Measurements from ENCODE around the gene GP9.
"Not testable (repeated sequence)": the region's sequence is repeated elsewhere in the genome, so short reads cannot be mapped to it uniquely, and the experiment has no call there.

The GP9 gene

DNA sequence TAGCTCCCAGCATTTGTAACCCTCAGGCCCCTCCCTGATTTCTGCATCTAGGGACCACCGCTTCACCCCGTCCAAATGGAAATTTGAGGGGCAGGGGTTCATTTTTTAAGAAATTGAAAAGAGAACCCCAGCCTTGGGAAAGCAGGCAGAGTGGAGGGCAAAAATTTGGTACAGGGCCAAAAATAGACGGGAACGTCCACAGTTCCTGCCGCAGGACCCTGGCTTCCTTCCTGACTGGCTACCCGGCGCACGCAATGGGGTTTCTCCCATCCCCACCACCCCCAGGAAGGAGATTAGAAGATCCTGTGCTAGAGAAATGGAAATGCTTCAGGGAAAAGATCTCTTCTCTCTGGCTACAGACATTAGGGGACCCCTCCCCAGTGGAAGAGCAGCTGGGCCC is 20.9 kb downstream of the GP9 start:
- no peak for DNase-seq

DNA sequence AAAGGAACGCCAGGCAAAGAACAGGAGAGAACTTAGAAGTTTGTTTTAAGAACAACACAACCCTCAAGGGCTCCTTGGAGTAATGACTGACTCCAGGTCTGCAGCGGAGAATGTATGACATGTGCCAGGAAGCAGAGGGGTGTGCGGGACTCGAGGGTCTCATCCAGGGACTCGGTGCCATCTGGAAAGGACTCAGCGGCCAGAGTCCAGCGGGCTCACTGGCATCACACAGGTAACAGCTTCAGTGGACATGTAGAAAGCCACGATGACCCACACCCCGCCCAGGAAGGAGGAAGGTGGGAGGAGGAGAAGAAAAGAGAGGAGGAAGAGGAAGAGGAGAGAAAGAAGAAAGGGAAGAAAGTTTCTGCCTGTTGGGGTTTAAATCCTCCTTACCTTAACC is 21.4 kb downstream of the GP9 start:
- no peak for DNase-seq

DNA sequence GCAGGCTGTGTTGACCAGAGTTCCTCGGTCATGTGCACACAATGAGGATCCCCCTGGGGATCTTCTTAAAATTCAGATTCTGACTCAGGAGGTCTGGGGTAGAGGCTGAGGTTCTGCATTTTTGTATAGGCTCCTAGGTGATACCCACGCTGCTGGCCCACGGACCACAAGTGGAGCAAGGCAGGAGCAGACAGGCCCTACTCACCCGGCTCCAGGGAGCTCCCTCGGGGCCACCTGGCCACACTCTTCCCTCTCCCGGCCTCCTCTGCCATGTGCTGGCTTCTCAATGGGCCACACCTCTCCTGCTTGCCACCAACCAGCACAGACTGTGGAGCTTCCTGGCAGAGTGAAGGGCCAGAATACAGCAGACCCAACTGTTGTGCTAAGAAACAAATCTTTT is 23.9 kb downstream of the GP9 start:
- no peak for DNase-seq

DNA sequence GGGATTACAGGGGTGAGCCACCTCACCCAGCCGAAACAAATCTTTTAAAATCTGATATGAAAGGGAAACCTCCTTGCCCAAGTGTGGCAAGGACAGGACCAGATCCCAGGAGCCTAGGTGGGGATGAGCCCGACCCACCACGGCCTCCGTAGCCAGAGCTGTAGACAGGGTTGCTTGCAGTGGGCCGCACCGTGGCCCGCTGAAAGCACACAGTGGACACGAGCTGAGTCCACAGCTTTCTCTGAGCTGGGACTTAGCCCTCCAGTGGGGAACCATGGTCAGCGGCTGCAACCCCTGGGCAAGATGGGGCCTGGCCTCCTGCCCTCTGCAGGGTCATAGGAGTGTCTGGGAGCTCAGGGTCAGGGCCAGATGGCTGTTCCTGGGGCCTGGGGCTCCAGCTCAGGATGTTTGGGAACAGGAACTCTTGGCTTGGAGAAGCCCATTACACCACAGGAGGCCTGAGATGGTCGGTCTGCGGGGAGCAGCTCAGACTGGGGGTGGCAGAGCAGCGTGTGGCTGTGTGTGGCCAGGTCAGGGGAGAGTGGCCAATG is 24.7 kb downstream of the GP9 start:
- no peak for DNase-seq

DNA sequence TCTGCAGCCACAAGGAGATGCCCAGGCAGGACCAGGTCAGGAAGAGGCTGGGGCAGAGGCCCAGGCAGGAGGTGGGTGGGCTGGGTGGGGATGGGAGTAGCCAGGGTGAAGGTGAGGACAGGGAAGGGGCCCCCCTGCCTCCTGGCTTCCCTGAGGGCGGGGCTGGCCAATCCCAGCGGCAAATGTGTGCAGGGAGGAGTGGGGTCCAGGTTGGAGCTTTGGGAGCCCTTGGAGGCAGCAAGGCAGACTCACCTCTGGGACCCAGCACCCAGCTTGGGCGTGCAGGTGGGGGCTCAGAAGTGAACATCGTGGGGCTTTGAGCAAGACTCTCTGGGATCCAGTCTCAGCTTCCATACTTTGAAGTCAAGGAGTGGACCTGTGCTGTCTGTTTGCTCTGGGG is 25.2 kb downstream of the GP9 start:
- DNase-seq, result no peak

DNA sequence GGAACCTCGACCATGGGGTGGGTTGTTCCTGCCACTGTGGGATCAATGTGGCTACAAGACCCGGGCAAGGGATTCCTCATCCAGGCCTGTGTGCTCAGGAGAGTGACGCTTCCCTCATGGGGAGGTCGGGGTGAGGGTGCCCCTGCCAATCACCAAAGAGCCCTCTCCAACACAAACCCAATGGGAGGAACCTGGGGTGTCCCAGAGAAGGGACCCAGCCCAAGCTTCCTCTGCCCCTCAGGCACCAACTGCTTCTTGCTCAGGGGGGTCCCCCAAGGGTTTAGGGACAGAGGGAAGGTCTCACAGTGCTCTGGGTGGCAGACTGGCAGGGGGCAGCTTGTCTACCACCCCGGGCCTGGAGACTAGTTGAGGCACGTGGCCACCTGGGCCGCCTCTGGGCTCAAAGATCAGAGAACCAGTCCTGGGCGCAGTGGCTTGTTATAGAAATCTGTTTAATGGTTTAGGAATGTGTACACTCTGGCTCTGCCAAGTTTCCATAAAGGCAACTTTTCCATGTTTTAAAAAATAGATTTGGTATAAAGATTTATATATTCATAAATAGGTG is 26.6 kb downstream of the GP9 start:
- no peak for DNase-seq

DNA sequence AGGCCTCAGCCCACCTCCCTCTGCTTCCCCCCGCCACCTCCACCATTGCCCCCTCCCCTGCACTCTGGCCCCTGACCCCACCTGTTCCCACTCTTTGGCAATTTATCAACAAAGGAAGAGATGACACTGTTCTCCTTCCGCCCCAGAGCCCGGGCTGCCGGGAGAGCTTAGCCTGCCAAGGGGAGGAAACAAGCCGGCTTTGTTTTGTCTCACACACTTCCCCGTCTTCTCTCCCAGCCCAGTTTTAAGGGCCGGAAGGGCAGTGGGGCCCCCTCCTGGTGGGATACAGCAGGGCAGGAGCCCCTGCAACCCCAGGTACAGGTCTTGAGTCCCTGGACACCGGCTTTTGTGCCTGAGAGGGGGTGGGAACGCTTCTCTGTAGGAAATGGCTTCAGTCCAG is 27.3 kb downstream of the GP9 start:
- DNase-seq, result not testable (repeated sequence)

DNA sequence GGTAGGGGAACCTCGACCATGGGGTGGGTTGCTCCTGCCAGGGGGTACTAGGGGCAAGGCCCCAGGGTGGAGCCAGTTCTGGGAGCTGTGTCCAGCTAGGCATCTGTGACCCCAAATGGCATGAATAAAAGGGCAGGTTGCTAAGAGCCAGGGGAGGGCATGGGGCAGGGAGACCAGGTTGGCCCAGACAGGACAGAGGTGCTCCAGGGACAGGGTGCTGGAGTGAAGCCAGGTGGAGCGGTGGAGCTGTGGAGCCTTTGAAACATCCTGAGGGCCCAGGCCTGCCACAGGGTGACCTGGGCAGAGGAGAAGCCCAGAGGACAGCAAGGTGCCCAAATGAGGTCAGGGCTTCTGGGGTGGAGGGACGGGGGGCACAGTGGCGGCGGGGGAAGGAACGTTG is 27.7 kb downstream of the GP9 start:
- DNase-seq, result not testable (repeated sequence)

DNA sequence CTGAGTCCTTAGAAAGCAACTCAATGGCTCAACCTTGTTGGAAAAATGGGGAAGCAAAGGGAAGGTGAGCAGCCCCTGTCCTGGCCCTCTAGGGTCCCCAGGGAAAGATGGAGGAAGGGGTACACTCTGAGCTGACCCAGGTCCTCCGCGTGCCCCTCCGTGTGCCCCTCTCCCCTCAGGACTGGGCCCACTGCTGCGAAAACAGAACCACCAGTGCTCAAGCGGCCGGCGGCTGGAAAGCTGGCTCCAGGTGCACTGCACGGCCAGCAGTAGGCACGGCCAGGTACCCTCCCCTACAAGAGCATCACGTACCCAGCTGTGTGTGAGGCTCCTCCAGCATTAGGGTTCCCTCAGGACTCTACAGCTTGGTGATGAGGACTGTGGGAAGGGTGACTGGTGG is 34.7 kb downstream of the GP9 start:
- DNase-seq, result no peak

DNA sequence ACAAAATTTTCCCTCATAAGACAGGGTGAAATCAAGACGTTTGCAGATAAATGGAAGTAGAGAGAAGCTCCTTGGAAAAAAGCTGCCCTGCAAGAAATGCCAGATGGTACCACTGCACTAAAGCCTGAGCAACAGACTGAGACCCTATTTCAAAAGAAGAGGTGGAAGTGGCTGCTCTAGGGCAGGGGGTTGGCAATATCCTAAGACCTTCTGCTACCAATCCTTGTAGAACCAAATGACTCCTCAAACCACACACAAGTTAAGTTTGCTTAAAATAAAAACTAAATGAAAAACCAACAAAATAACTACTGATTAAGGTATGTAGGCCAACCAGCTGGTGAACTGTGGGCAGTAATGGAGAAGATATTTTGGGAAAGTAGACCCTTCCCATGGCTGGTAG is 39.7 kb downstream of the GP9 start:
- no peak for DNase-seq

DNA sequence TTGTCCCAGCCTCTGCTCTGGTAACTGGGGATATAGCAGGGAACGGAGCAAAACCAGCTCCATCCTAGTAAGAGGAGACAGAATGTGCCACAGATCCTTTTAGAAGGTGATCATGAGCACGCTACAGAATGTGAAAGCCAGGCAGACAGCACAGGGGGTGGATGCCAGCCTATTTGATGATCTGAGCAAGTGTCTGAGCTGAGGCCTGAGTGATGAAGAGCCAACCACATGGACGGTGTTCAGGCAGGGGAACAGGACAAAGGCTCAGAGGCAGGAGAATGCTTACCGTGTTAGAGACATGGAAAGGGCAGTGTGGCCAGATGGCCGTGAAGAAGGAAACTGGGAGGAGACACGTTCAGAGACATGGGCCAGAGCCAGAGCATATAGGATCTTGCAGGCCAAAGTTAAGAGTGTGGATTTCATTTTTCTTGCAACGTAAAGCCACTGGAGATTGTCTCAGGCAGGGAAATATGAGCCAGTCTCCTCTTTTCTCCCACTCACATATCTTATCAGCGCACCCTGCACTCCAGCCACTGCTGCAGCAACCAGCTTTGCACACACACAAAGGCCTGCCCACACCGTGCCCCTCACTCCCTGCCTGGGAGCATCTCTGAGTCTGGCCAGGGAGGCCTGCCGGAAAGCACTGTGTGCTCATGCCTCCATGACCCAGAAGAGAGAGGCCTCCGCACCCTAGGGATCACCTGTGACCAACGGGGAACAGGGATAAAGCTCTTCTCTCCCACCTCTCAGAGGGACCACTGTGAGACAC is 41.0 kb downstream of the GP9 start:
- no peak for DNase-seq

DNA sequence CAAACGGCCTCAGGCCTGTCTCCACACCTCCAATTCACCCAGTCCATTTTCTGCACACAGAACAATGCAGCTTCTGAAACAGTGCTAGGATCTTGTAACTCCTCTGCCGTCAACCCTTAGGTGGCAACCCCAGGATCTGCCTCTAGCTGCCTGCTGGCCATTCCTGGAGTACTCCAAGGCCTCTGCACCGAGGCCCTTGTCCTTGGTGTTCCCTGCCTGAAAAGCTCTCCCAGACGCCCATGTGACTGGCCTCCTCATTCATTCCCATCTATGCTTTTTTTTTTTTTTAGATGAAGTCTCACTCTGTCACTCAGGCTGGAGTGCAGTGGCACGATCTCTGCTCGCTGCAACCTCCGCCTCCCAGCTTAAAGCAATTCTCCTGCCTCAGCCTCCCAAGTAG is 42.7 kb downstream of the GP9 start:
- no peak for DNase-seq

DNA sequence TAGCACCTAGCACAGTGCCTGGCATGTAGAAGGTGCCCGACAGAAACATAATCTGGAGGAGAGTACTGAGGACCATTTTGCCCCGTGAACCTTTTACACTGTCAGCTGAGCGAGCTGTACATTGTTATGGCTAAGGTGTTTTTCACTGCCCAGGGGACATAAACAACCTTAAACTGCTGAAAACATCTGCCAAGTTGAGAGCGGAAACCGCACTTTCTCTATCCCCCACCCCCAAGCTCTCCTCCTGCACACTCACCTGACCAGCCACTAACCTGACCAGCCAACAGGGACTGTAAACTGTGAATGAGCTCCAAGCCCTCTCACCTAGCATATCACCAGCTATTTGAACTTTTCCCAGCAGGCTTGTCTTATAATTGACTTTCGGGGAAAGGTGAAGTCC is 43.5 kb downstream of the GP9 start:
- DNase-seq, result no peak

DNA sequence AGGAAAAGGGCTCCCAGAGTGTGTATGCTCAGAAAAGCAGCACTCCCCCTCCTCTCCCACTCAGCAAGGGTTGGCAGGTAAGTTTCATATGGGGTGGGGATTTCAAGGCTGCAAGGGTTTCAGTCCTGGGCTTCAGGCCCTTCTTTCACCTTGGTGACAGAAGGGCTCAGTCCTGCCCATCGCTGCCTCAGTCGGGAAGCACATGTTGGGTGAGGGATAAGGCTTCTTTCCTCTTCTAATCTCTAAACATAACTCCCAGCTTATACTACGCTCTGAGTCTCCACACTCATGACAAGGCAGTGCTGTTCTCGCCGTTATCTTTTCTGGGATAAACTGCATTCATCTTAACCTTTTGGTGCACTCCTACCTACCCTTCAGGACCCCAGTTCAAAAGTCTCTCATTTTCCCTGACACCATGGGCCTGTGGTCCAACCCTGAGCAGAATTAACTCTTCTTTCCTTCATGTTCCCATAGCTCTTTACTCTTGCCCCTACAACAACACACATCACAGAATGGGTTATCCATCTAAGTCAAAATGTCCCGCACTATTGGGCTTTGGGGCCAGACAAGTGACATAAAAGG is 44.0 kb downstream of the GP9 start:
- no peak for DNase-seq

DNA sequence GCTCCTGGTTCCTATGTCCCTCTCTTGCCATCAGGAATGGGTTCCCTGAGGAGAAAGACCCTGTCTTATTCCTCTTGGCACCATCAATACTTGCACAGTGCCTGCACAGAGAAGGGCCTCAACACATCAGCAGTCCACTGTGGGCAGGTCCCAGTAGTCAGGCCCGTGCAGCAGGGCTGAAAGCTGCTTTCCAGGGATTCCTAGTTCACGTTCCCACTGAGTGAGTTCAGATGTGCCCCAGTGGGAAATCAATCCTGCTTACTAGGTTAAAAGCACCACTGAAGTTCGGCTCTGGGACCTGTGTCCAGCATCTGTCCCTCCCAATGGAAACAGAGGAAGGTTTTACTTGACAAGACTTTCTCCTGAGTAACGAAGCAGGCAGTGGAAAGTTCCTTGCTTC is 45.3 kb downstream of the GP9 start:
- DNase-seq, result no peak

DNA sequence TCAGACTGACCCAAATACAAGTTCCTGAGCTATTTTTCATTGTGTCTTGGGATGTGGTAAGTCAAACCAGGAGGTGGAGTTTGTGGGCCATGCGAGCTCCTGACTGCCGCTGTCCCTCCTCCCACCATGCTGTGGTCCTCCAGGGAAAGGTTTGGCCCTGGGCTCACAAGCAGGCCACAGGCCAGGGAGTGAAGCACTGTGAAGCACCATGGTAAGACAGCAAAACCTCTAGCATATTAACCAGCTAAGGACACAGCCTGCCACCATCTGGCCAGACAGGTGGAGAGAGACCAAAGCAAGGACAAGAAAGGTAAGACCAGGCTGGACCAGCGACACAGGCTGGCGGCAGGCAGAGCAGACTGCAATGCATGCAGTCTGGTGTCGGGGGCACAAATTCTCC is 45.7 kb downstream of the GP9 start:
- DNase-seq, result no peak

DNA sequence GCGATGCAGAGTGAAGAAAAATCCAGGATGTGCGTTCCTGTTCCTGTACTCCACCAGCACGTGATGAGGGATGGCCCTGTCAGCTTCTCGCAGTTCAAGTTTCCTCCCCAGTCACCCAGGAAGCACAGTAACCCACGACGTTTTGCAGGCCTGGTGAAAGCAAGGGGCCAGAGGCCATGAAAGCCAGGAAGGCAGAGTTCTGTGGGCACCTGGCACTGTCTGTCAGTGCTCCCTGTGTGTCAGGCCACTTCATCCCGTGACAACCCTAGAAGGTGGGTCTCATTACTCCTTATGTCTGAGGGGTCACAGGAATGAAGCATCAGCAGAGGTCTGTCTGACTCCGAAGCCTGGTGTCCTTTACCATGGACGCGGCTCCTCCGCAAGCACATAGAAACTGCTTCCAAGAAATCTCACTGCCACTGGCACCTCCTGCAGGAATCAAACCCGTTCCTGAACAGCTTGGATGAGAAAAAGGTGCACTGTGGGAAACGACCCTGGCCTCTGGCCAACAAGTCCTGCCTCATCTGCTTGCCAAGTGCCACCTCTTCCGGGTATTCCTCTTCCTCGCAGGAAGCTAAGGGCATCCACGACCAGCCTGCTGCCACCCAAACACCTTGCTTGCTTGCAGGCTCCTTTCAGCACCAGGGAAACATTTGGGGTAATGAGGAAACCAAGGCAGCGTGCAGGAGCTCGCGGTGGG is 46.4 kb downstream of the GP9 start:
- DNase-seq, result no peak

DNA sequence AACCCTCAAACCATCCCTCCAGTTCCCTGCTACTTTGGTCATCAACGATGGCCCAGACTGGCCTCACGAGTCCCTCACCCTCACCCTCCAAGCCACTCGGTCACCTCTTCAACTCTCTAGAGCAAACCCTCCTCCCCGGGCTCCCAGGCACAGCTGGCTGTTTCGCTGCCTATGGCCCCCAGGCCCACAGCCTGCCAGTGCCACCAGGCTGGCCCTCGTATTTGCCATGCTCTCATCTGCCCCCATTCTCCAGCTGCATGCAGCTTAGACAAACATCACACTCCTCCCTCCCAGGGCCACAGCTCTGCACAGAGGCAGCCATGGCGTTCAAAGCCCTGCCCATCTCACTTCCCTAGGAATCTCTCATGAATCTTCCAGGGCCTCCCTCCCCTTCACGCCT is 47.2 kb downstream of the GP9 start:
- no peak for DNase-seq

DNA sequence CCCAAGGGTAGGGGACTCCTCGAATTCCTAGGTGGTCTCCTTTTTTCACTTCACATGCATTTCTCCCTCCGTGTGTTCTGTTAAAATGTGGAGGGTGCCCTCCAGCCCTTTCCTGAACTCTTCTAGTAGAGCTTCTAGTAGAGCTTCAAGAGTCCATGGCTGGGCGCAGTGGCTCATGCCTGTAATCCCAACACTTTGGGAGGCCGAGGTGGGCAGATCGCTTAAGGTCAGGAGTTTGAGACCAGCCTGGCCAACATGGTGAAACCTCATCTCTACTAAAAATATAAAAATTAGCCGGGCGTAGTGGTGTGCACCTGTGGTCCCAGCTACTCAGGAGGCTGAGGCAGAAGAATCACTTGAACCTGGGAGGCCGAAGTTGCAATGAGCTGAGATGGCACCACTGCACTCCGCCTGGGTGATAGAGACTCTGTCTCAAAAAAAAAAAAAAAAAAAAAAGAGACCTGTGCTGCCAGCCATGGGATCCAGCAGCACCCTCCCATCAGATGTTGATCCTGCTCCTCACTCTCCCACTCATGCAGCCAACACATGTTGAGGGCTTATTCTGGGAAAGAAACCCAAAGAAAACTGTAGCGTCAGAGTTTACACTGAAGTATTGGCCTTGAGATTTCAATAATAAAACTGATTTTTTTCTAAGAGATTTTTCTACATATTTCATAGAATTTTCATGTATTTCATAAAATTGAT is 50.6 kb downstream of the GP9 start:
- DNase-seq, result not testable (repeated sequence)
